Measurements from ENCODE around the gene RPGRIP1L. TPM values are rescaled to one million over a fixed set of nuclear protein-coding genes. Genes with fewer than 3 reads are reported as not detected.
A peak's percentile ranks its signal among the peaks of the same experiment; 100 is the strongest.

The RPGRIP1L gene
- 6.7 and 7.3 TPM in 2 replicates for polyA plus RNA-seq (2013)

- Histone ChIP-seq H2BK12ac (ENCODE audit: low read length) (no peak within 1 kb of the TSS), H3K9ac (ENCODE audit: low read length) (peak within 1 kb of the TSS; percentile 82), H3K36me3 (ENCODE audit: control insufficient read depth in 1 of 2, insufficient read depth in 2 of 2, low read length in 2 of 2) (no peaks in the 10 kb centered on the region), H3K79me2 (ENCODE audit: control insufficient read depth, insufficient read depth, low read length, poor library complexity) (peaks cover 4% of the 10 kb centered on the region), H4K8ac (ENCODE audit: low read depth, low read length) (peak within 1 kb of the TSS; percentile 71), H3K4me1 (ENCODE audit: control insufficient read depth in 1 of 2, insufficient read depth in 2 of 2, low read length in 2 of 2) (peaks cover 0 to 3% of the 10 kb centered on the region in 2 experiments), H3K4me3 (ENCODE audit: low read depth, low read length) (peak within 1 kb of the TSS; percentile 85), H2AK5ac (ENCODE audit: low read length) (no peak within 1 kb of the TSS), H3K14ac (ENCODE audit: low read length) (peak within 1 kb of the TSS; percentile 55), H3K27me3 (ENCODE audit: insufficient read depth, low read length) (no peaks in the 10 kb centered on the region), H3K18ac (ENCODE audit: low read length) (peak within 1 kb of the TSS; percentile 48), H3K79me1 (ENCODE audit: low read length) (peaks cover 2% of the 10 kb centered on the region), H3K27ac (ENCODE audit: low read depth, low read length) (no peak within 1 kb of the TSS), H4K12ac (ENCODE audit: low read depth, low read length) (peak within 1 kb of the TSS; percentile 34), H4K91ac (ENCODE audit: low read depth, low read length) (peak within 1 kb of the TSS; percentile 17), H2BK5ac (ENCODE audit: low read depth, low read length, poor library complexity) (no peak within 1 kb of the TSS), H2BK120ac (ENCODE audit: insufficient read depth, low read length, poor library complexity) (no peak within 1 kb of the TSS), H3K9me3 (ENCODE audit: insufficient read depth, low read depth, low read length) (no peaks in the 10 kb centered on the region), H2AFZ (ENCODE audit: insufficient read depth, low read length, poor library complexity) (peak within 1 kb of the TSS; percentile 81), H3K4ac (ENCODE audit: low read depth, low read length) (peak within 1 kb of the TSS; percentile 33), H3K23ac (ENCODE audit: low read length) (no peak within 1 kb of the TSS), H3K4me2 (ENCODE audit: low read length) (peak within 1 kb of the TSS; percentile 69)
- peak; percentile 99 to 100 for DNase-seq
- no CpG with 5 or more reads among the region's 57 CpGs for WGBS (ENCODE audit: extremely low coverage, insufficient coverage, insufficient read length)
These were observed at the start of gene RPGRIP1L, which contains the start of gene FTO for GRCh38 chr16:53703590-53704444. RPGRIP1L (minus strand) TSS chr16:53703859; CDS start chr16:53700723, 3,136 bp downstream. FTO (plus strand) TSS chr16:53704156.

- Histone ChIP-seq H3K27ac (ENCODE audit: low read depth, low read length) (no peak overlapping the region), H3K4ac (ENCODE audit: low read depth, low read length) (no peak overlapping the region), H2AFZ (ENCODE audit: insufficient read depth, low read length, poor library complexity) (no peak overlapping the region), H3K27me3 (ENCODE audit: insufficient read depth, low read length) (no peaks in the 10 kb centered on the region), H3K9me3 (ENCODE audit: insufficient read depth, low read depth, low read length) (no peaks in the 10 kb centered on the region), H2BK5ac (ENCODE audit: low read depth, low read length, poor library complexity) (no peak overlapping the region), H3K36me3 (ENCODE audit: control insufficient read depth in 1 of 2, insufficient read depth in 2 of 2, low read length in 2 of 2) (no peaks in the 10 kb centered on the region), H3K79me2 (ENCODE audit: control insufficient read depth, insufficient read depth, low read length, poor library complexity) (no peaks in the 10 kb centered on the region), H2BK120ac (ENCODE audit: insufficient read depth, low read length, poor library complexity) (no peak overlapping the region), H3K4me2 (ENCODE audit: low read length) (no peak overlapping the region), H3K9ac (ENCODE audit: low read length) (no peak overlapping the region), H4K8ac (ENCODE audit: low read depth, low read length) (no peak overlapping the region), H3K14ac (ENCODE audit: low read length) (no peak overlapping the region), H3K79me1 (ENCODE audit: low read length) (no peaks in the 10 kb centered on the region), H4K91ac (ENCODE audit: low read depth, low read length) (no peak overlapping the region), H3K18ac (ENCODE audit: low read length) (no peak overlapping the region), H3K4me3 (ENCODE audit: low read depth, low read length) (no peak overlapping the region), H3K23ac (ENCODE audit: low read length) (no peak overlapping the region), H3K4me1 (ENCODE audit: control insufficient read depth in 1 of 2, insufficient read depth in 2 of 2, low read length in 2 of 2) (peaks cover 0 to 3% of the 10 kb centered on the region in 2 experiments), H2AK5ac (ENCODE audit: low read length) (no peak overlapping the region), H2BK12ac (ENCODE audit: low read length) (no peak overlapping the region), H4K12ac (ENCODE audit: low read depth, low read length) (no peak overlapping the region)
- DNase-seq: no peak
- no CpG with 5 or more reads among the region's 1 CpG for WGBS (ENCODE audit: extremely low coverage, insufficient coverage, insufficient read length)
These were observed 49.8 kb upstream of the RPGRIP1L start for GRCh38 chr16:53753431-53753830.

DNA sequence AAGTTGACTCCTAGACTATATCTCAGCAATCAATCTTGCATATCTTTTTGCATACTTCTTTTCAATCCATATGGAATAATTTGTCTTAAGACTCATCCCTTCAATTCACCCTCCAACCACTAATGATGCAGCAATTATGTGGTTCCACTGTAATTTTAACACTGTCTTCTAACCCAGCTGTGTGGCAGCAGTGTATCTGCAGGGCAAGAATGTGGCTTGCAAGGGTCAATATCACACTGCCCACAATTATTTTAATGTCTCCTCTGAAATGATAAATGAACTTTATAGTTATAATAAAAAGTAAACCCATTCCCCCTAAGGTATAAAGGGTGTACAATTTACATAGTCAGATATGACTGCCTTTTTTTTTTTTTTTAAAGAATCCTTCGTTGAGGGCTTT lies 48.9 kb upstream of the RPGRIP1L start:
- H2BK120ac ChIP-seq (ENCODE audit: insufficient read depth, low read length, poor library complexity): no peak overlapping the region
- H3K14ac ChIP-seq (ENCODE audit: low read length): no peak overlapping the region
- no peak overlapping the region for H2AFZ ChIP-seq (ENCODE audit: insufficient read depth, low read length, poor library complexity)
- no peak overlapping the region for H3K4ac ChIP-seq (ENCODE audit: low read depth, low read length)
- H3K4me2 ChIP-seq (ENCODE audit: low read length): no peak overlapping the region
- no peak overlapping the region for H2AK5ac ChIP-seq (ENCODE audit: low read length)
- H3K9ac ChIP-seq (ENCODE audit: low read length): no peak overlapping the region
- H3K18ac ChIP-seq (ENCODE audit: low read length): no peak overlapping the region
- H4K91ac ChIP-seq (ENCODE audit: low read depth, low read length): no peak overlapping the region
- H3K9me3 ChIP-seq (ENCODE audit: insufficient read depth, low read depth, low read length): no peaks in the 10 kb centered on the region
- no peaks in the 10 kb centered on the region for H3K27me3 ChIP-seq (ENCODE audit: insufficient read depth, low read length)
- H4K12ac ChIP-seq (ENCODE audit: low read depth, low read length): no peak overlapping the region
- H3K79me2 ChIP-seq (ENCODE audit: control insufficient read depth, insufficient read depth, low read length, poor library complexity): no peaks in the 10 kb centered on the region
- no peaks in the 10 kb centered on the region for H3K79me1 ChIP-seq (ENCODE audit: low read length)
- DNase-seq: no peak
- no peak overlapping the region for H3K4me3 ChIP-seq (ENCODE audit: low read depth, low read length)
- no peak overlapping the region for H2BK5ac ChIP-seq (ENCODE audit: low read depth, low read length, poor library complexity)
- no peak overlapping the region for H4K8ac ChIP-seq (ENCODE audit: low read depth, low read length)
- peaks cover 0 to 3% of the 10 kb centered on the region in 2 experiments for H3K4me1 ChIP-seq (ENCODE audit: control insufficient read depth in 1 of 2, insufficient read depth in 2 of 2, low read length in 2 of 2)
- H3K36me3 ChIP-seq (ENCODE audit: control insufficient read depth in 1 of 2, insufficient read depth in 2 of 2, low read length in 2 of 2): no peaks in the 10 kb centered on the region
- no CpG with 5 or more reads among the region's 1 CpG for WGBS (ENCODE audit: extremely low coverage, insufficient coverage, insufficient read length)
- no peak overlapping the region for H3K23ac ChIP-seq (ENCODE audit: low read length)
- no peak overlapping the region for H3K27ac ChIP-seq (ENCODE audit: low read depth, low read length)
- H2BK12ac ChIP-seq (ENCODE audit: low read length): no peak overlapping the region

GRCh38 chr16:53745753-53746266 lies 42.2 kb upstream of the RPGRIP1L start:
- H3K79me2 ChIP-seq (ENCODE audit: control insufficient read depth, insufficient read depth, low read length, poor library complexity): no peaks in the 10 kb centered on the region
- H3K9me3 ChIP-seq (ENCODE audit: insufficient read depth, low read depth, low read length): no peaks in the 10 kb centered on the region
- no peak overlapping the region for H3K4ac ChIP-seq (ENCODE audit: low read depth, low read length)
- DNase-seq: peak; percentile 14 to 66
- H3K79me1 ChIP-seq (ENCODE audit: low read length): no peaks in the 10 kb centered on the region
- no peak overlapping the region for H3K4me2 ChIP-seq (ENCODE audit: low read length)
- H2BK120ac ChIP-seq (ENCODE audit: insufficient read depth, low read length, poor library complexity): no peak overlapping the region
- H3K27ac ChIP-seq (ENCODE audit: low read depth, low read length): no peak overlapping the region
- no peak overlapping the region for H4K12ac ChIP-seq (ENCODE audit: low read depth, low read length)
- H2AFZ ChIP-seq (ENCODE audit: insufficient read depth, low read length, poor library complexity): no peak overlapping the region
- no peaks in the 10 kb centered on the region for H3K27me3 ChIP-seq (ENCODE audit: insufficient read depth, low read length)
- H3K18ac ChIP-seq (ENCODE audit: low read length): no peak overlapping the region
- no peak overlapping the region for H2BK12ac ChIP-seq (ENCODE audit: low read length)
- H3K4me1 ChIP-seq (ENCODE audit: control insufficient read depth in 1 of 2, insufficient read depth in 2 of 2, low read length in 2 of 2): no peaks in the 10 kb centered on the region
- no peak overlapping the region for H3K23ac ChIP-seq (ENCODE audit: low read length)
- H4K8ac ChIP-seq (ENCODE audit: low read depth, low read length): no peak overlapping the region
- H3K4me3 ChIP-seq (ENCODE audit: low read depth, low read length): no peak overlapping the region
- H3K14ac ChIP-seq (ENCODE audit: low read length): no peak overlapping the region
- no peak overlapping the region for H4K91ac ChIP-seq (ENCODE audit: low read depth, low read length)
- WGBS (ENCODE audit: extremely low coverage, insufficient coverage, insufficient read length): no CpG with 5 or more reads among the region's 4 CpGs
- no peaks in the 10 kb centered on the region for H3K36me3 ChIP-seq (ENCODE audit: control insufficient read depth in 1 of 2, insufficient read depth in 2 of 2, low read length in 2 of 2)
- H3K9ac ChIP-seq (ENCODE audit: low read length): no peak overlapping the region
- no peak overlapping the region for H2AK5ac ChIP-seq (ENCODE audit: low read length)
- no peak overlapping the region for H2BK5ac ChIP-seq (ENCODE audit: low read depth, low read length, poor library complexity)
